CD4-positive, alpha-beta T cell (primary cell): ENCODE measurements around the gene GLRX2. TPM values are rescaled to one million over a fixed set of nuclear protein-coding genes. Genes with fewer than 3 reads are reported as not detected.

ENCODE experiments used
- ATAC-seq: fragments of 200-7000 bp; cut with Tn5 transposase; one replicate; pipeline ENCODE4 v1.10.0; 2022; ENCODE audit warnings: mild to moderate bottlenecking; ENCODE audit not compliant: poor library complexity
- CTCF ChIA-PET: fragments of 350-600 bp; sonication (Branson Sonifier 250); formaldehyde crosslinking; loops from one replicate; lab custom pipeline; 2021; ENCODE audit warnings: antibody characterized with exemption, inconsistent platforms; lab: Charles Lee
- POLR2A ChIA-PET: fragments of 350-600 bp; sonication (Branson Sonifier 250); formaldehyde crosslinking; loops from one replicate; lab custom pipeline; 2021; ENCODE audit warnings: antibody characterized with exemption, inconsistent platforms; lab: Charles Lee
- DNase-seq, 14 experiments: peaks; one replicate each; pipeline ENCODE4 v3.0.0-alpha.2; 2013 to 2020; ENCODE audit warnings: mixed read lengths in 2 of 14
- H3K27ac ChIP-seq, 2 donors: one replicate each; pipeline versions ENCODE4 v1.5.1 to v1.7.0; 2013; ENCODE audit warnings: low read length in 2 of 2, low read depth in 1 of 2, mild to moderate bottlenecking in 1 of 2
- H3K27me3 ChIP-seq, 2 experiments: 1 replicate in 1 of 2; 2 replicates in 1 of 2; pipeline versions ENCODE4 v1.6.1 to v1.7.0; 2013; ENCODE audit warnings: low read length in 2 of 2, control low read depth in 1 of 2, mild to moderate bottlenecking in 1 of 2, moderate library complexity in 1 of 2; ENCODE audit not compliant: insufficient read depth in 2 of 2, control insufficient read depth in 1 of 2
- H3K36me3 ChIP-seq: one replicate; pipeline ENCODE4 v1.6.1; 2013; ENCODE audit warnings: low read length, control low read depth; ENCODE audit not compliant: insufficient read depth
- H3K4me1 ChIP-seq: one replicate; pipeline ENCODE4 v1.6.1; 2013; ENCODE audit warnings: low read length, control low read depth; ENCODE audit not compliant: insufficient read depth
- H3K4me3 ChIP-seq: one replicate; pipeline ENCODE4 v1.5.1; 2013; ENCODE audit warnings: mild to moderate bottlenecking, low read length, moderate library complexity
- H3K9me3 ChIP-seq, 2 experiments: 1 replicate in 1 of 2; 2 replicates in 1 of 2; pipeline versions ENCODE4 v1.6.1 to v1.7.0; 2013; ENCODE audit warnings: low read length in 2 of 2, mild to moderate bottlenecking in 2 of 2, control low read depth in 1 of 2, moderate library complexity in 1 of 2; ENCODE audit not compliant: control insufficient read depth in 1 of 2, insufficient read depth in 1 of 2
- H3K27ac Mint-ChIP-seq: one replicate; pipeline ENCODE4 v1.8.0; 2020; ENCODE audit warnings: mixed read lengths
- H3K27me3 Mint-ChIP-seq: one replicate; pipeline ENCODE4 v1.8.0; 2021; ENCODE audit warnings: mixed read lengths
- H3K36me3 Mint-ChIP-seq: one replicate; pipeline ENCODE4 v1.8.0; 2021; ENCODE audit warnings: low read depth, mixed read lengths
- H3K4me1 Mint-ChIP-seq: one replicate; pipeline ENCODE4 v1.8.0; 2021; ENCODE audit warnings: low read depth, mixed read lengths
- H3K4me3 Mint-ChIP-seq: one replicate; pipeline ENCODE4 v1.8.0; 2020; ENCODE audit warnings: mild to moderate bottlenecking, mixed read lengths
- H3K9me3 Mint-ChIP-seq: one replicate; pipeline ENCODE4 v1.8.0; 2020; ENCODE audit warnings: mixed read lengths
- CTCF ChIP-seq: fragments of 200-600 bp; IDR thresholded peaks from one replicate; pipeline ENCODE4 v1.8.0; 2022; ENCODE audit warnings: antibody characterized with exemption, mild to moderate bottlenecking
- intact Hi-C, 2 experiments: fragments of 100-400 bp; cut with DNase I in 1 of 2; cut with micrococcal nuclease in 1 of 2; formaldehyde crosslinking; loops; one replicate each; pipeline versions ENCODE4 v1.15.1 to v1.9.0; 2023 to 2025; cut with DNase I, micrococcal nuclease
- total RNA-seq, 174 experiments: library from RNA in 2 of 174; stranded (reverse) in 2 of 174; gene quantifications; one replicate each; pipeline ENCODE4 v1.2.3 and lab custom pipeline; 2021 to 2026

GLRX2 gene
- total RNA-seq, 2 experiments from 2014 or later = 4.3 to 5.5 TPM

GRCh38 chr1:193102662-193103061 is 2.6 kb downstream of the GLRX2 start:
- Histone ChIP-seq H3K4me1 (peaks cover 18% of the 10 kb centered on the region), H3K36me3 (peaks cover 24% of the 10 kb centered on the region), H3K27ac (no peak overlapping the region), H3K9me3 (no peaks in the 10 kb centered on the region), H3K4me3 (no peak overlapping the region), H3K27me3 (no peaks in the 10 kb centered on the region)
- CTCF ChIA-PET = interaction anchor here (0.5 to 1.7 kb wide), 3 partner anchors 11 to 21 kb away, joined by 3 to 5 read pairs (median 3); partner anchors contain the start of gene CDC73
- Mint-ChIP-seq H3K9me3 (no peaks in the 10 kb centered on the region), H3K27me3 (no peaks in the 10 kb centered on the region), H3K4me3 (peak overlapping the region; percentile 15), H3K4me1 (peaks cover 38% of the 10 kb centered on the region), H3K27ac (no peak overlapping the region), H3K36me3 (peaks cover 38% of the 10 kb centered on the region)
- no peak for TF ChIP-seq CTCF
- POLR2A ChIA-PET = interaction anchor here (6.1 kb wide), 1 partner anchor 20 kb away, joined by 52 read pairs; the partner anchor contains the start of gene CDC73
- intact Hi-C loops = loop anchor here in 1 of 2 experiments (5.0 kb wide), 1 partner anchor 40 kb away; no protein-coding TSS in a partner anchor
- DNase-seq (no peak), ATAC-seq (no peak)

- peaks cover 59% of the 10 kb centered on the region for H3K36me3 Mint-ChIP-seq
- no peak overlapping the region for H3K4me3 Mint-ChIP-seq
- H3K27me3 Mint-ChIP-seq = no peaks in the 10 kb centered on the region
- POLR2A ChIA-PET = no interaction called here
- Histone ChIP-seq H3K36me3 (peaks cover 42% of the 10 kb centered on the region), H3K9me3 (no peaks in the 10 kb centered on the region), H3K4me3 (no peak overlapping the region), H3K4me1 (no peaks in the 10 kb centered on the region), H3K27me3 (no peaks in the 10 kb centered on the region), H3K27ac (no peak overlapping the region)
- no peak for TF ChIP-seq CTCF
- DNase-seq (no peak), ATAC-seq (no peak)
- no peak overlapping the region for H3K27ac Mint-ChIP-seq
- intact Hi-C loops = no loop called here
- peaks cover 9% of the 10 kb centered on the region for H3K4me1 Mint-ChIP-seq
- no peaks in the 10 kb centered on the region for H3K9me3 Mint-ChIP-seq
- CTCF ChIA-PET = interaction anchor here (0.9 to 1.5 kb wide), 2 partner anchors 14 to 28 kb away, joined by 3 to 4 read pairs; partner anchors contain the start of gene CDC73
Observed at GRCh38 chr1:193094112-193094511, 11.1 kb downstream of the GLRX2 start.

- Histone ChIP-seq H3K4me1 (no peaks in the 10 kb centered on the region), H3K9me3 (no peaks in the 10 kb centered on the region), H3K27ac (no peak overlapping the region), H3K27me3 (no peaks in the 10 kb centered on the region), H3K4me3 (no peak overlapping the region), H3K36me3 (peaks cover 19% of the 10 kb centered on the region)
- peaks cover 40% of the 10 kb centered on the region for H3K36me3 Mint-ChIP-seq
- no peak for ATAC-seq
- ChIA-PET CTCF (no interaction called here), POLR2A (interaction anchor here (1.7 kb wide), 1 partner anchor 32 kb away, joined by 5 read pairs; the partner anchor contains the start of genes RO60 and UCHL5)
- TF ChIP-seq CTCF = no peak
- H3K27me3 Mint-ChIP-seq = no peaks in the 10 kb centered on the region
- DNase-seq = no peak
- intact Hi-C loops = no loop called here
- no peaks in the 10 kb centered on the region for H3K4me1 Mint-ChIP-seq
- H3K9me3 Mint-ChIP-seq = no peaks in the 10 kb centered on the region
- no peak overlapping the region for H3K4me3 Mint-ChIP-seq
- H3K27ac Mint-ChIP-seq = no peak overlapping the region
Observed at GRCh38 chr1:193090865-193091264, 14.3 kb downstream of the GLRX2 start.
